ENCODE measurements around the gene INPP4A.

DNA sequence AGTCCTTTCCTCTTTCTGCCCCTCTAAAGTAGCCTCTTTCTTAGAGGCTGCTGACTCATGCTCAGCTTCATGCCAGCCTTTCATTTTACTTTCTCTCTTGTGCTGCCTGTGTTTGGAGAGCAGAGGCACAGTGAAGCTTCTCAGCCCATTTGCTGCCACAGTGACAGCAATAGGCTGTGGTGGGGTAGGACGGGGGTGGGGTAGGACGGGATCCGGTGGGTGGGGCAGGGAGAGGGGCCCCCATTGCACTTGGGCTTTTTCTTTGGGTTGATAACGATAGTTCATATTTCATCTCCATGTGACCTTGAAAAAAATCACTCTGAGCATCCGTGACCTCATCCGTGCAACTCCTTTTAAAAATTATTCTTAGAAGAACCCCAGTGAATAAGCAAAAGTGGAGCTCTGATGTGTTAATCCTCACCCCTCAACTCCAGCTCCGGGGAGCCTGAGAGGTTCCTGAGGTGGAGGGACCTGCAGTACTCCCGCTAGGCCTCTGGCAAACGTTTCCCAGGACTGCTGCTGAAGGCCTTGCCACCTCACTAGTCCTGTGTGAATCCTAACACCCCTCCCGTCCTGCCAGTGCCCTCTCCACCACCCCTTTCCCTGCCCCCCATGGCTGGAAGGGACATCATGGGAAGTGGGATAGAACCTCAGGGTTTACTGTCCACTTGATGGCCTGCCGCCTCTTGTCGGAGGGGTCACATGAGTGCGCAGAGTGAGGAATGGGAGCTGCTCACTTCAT, 70.8 kb downstream of the INPP4A start:
- TF ChIP-seq, protein P1, sequence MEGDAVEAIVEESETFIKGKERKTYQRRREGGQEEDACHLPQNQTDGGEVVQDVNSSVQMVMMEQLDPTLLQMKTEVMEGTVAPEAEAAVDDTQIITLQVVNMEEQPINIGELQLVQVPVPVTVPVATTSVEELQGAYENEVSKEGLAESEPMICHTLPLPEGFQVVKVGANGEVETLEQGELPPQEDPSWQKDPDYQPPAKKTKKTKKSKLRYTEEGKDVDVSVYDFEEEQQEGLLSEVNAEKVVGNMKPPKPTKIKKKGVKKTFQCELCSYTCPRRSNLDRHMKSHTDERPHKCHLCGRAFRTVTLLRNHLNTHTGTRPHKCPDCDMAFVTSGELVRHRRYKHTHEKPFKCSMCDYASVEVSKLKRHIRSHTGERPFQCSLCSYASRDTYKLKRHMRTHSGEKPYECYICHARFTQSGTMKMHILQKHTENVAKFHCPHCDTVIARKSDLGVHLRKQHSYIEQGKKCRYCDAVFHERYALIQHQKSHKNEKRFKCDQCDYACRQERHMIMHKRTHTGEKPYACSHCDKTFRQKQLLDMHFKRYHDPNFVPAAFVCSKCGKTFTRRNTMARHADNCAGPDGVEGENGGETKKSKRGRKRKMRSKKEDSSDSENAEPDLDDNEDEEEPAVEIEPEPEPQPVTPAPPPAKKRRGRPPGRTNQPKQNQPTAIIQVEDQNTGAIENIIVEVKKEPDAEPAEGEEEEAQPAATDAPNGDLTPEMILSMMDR (IDR thresholded peaks at IDR 0.05), result no peak
- no peak for TF ChIP-seq EP300 (IDR thresholded peaks at IDR 0.05)
- TF ChIP-seq POLR2A (IDR thresholded peaks at IDR 0.05), result no peak
